GM21515 (cell line): ENCODE measurements around the gene LHFPL3.

Experiments used
- ATAC-seq: cut with Tn5 transposase; IDR thresholded peaks from one replicate; pipeline ENCODE4 v1.9.1; 2021; ENCODE audit not compliant: unreplicated experiment

Gene LHFPL3

GRCh38 chr7:104839842-104840241 is 511.4 kb downstream of the LHFPL3 start:
- ATAC-seq, result no peak

GRCh38 chr7:104841798-104842197 is 513.4 kb downstream of the LHFPL3 start:
- no peak for ATAC-seq

GRCh38 chr7:104843198-104843597 is 514.8 kb downstream of the LHFPL3 start:
- no peak for ATAC-seq

GRCh38 chr7:104845557-104845956 is 517.2 kb downstream of the LHFPL3 start:
- no peak for ATAC-seq

- ATAC-seq, result no peak
Observed at GRCh38 chr7:104846731-104847130, 518.3 kb downstream of the LHFPL3 start.

- no peak for ATAC-seq
Observed at GRCh38 chr7:104848138-104848990, 520.0 kb downstream of the LHFPL3 start.

- ATAC-seq, result no peak
Observed at GRCh38 chr7:104850374-104850773, 522.0 kb downstream of the LHFPL3 start.

- ATAC-seq, result no peak
Observed at GRCh38 chr7:104851268-104851667, 522.9 kb downstream of the LHFPL3 start.

GRCh38 chr7:104852386-104852785 is 524.0 kb downstream of the LHFPL3 start:
- ATAC-seq, result no peak

GRCh38 chr7:104855861-104856260 is 527.5 kb downstream of the LHFPL3 start:
- no peak for ATAC-seq

- ATAC-seq, result no peak
Observed at GRCh38 chr7:104857458-104858425, 529.3 kb downstream of the LHFPL3 start.

- ATAC-seq, result no peak
Observed at GRCh38 chr7:104859754-104860426, 531.5 kb downstream of the LHFPL3 start.

GRCh38 chr7:104861729-104862390 is 533.5 kb downstream of the LHFPL3 start:
- no peak for ATAC-seq

GRCh38 chr7:104862719-104863118 is 534.3 kb downstream of the LHFPL3 start:
- no peak for ATAC-seq

GRCh38 chr7:104873401-104873800 is 545.0 kb downstream of the LHFPL3 start:
- no peak for ATAC-seq

- ATAC-seq, result peak; percentile 84
Observed at GRCh38 chr7:104878577-104878976, 550.2 kb downstream of the LHFPL3 start.

GRCh38 chr7:104883248-104883717 is 554.9 kb downstream of the LHFPL3 start:
- ATAC-seq, result no peak

- ATAC-seq, result peak; percentile 93
Observed at GRCh38 chr7:104883718-104884452, 555.5 kb downstream of the LHFPL3 start.

GRCh38 chr7:104886651-104887050 is 558.2 kb downstream of the LHFPL3 start:
- no peak for ATAC-seq

GRCh38 chr7:104890216-104890615 is 561.8 kb downstream of the LHFPL3 start:
- ATAC-seq, result no peak
